ENCODE measurements around the gene UBE2I.
"Not testable (repeated sequence)": the region's sequence is repeated elsewhere in the genome, so short reads cannot be mapped to it uniquely, and the experiment has no call there.

Gene UBE2I

GRCh38 chr16:1308977-1309885, at the start of gene UBE2I:
Gene UBE2I, plus strand, starts transcription at chr16:1309636. Its CDS starts 4,395 bp downstream, at chr16:1314031.
- Mint-ChIP-seq H3K9me3 (no peaks in the 10 kb centered on the region), H3K27ac (peak within 1 kb of the TSS; percentile 100), H3K27me3 (no peaks in the 10 kb centered on the region), H3K4me3 (peak within 1 kb of the TSS; percentile 98), H3K36me3 (peaks cover 4% of the 10 kb centered on the region), H3K4me1 (peaks cover 38% of the 10 kb centered on the region)

GRCh38 chr16:1259760-1260068, 49.7 kb upstream of the UBE2I start:
- Mint-ChIP-seq H3K4me3 (no peak overlapping the region), H3K36me3 (no peaks in the 10 kb centered on the region), H3K27ac (no peak overlapping the region), H3K9me3 (no peaks in the 10 kb centered on the region), H3K27me3 (peaks cover 17% of the 10 kb centered on the region), H3K4me1 (peaks cover 4% of the 10 kb centered on the region)

GRCh38 chr16:1260101-1260680, 49.2 kb upstream of the UBE2I start:
- peaks cover 17% of the 10 kb centered on the region for H3K27me3 Mint-ChIP-seq
- H3K4me1 Mint-ChIP-seq, result peaks cover 4% of the 10 kb centered on the region
- no peaks in the 10 kb centered on the region for H3K36me3 Mint-ChIP-seq
- no peak overlapping the region for H3K27ac Mint-ChIP-seq
- no peak overlapping the region for H3K4me3 Mint-ChIP-seq
- H3K9me3 Mint-ChIP-seq, result no peaks in the 10 kb centered on the region

- H3K4me1 Mint-ChIP-seq, result peaks cover 4% of the 10 kb centered on the region
- H3K9me3 Mint-ChIP-seq, result no peaks in the 10 kb centered on the region
- H3K36me3 Mint-ChIP-seq, result no peaks in the 10 kb centered on the region
- H3K4me3 Mint-ChIP-seq, result no peak overlapping the region
- H3K27me3 Mint-ChIP-seq, result peaks cover 17% of the 10 kb centered on the region
- no peak overlapping the region for H3K27ac Mint-ChIP-seq
These were observed 48.1 kb upstream of the UBE2I start for GRCh38 chr16:1261131-1261892.

- no peaks in the 10 kb centered on the region for H3K9me3 Mint-ChIP-seq
- H3K4me3 Mint-ChIP-seq, result no peak overlapping the region
- no peak overlapping the region for H3K27ac Mint-ChIP-seq
- peaks cover 17% of the 10 kb centered on the region for H3K27me3 Mint-ChIP-seq
- peaks cover 4% of the 10 kb centered on the region for H3K4me1 Mint-ChIP-seq
- no peaks in the 10 kb centered on the region for H3K36me3 Mint-ChIP-seq
These were observed 47.1 kb upstream of the UBE2I start for GRCh38 chr16:1262210-1262845.

- Mint-ChIP-seq H3K9me3 (no peaks in the 10 kb centered on the region), H3K4me1 (peaks cover 4% of the 10 kb centered on the region), H3K36me3 (no peaks in the 10 kb centered on the region), H3K4me3 (no peak overlapping the region), H3K27me3 (peaks cover 17% of the 10 kb centered on the region), H3K27ac (no peak overlapping the region)
These were observed 46.6 kb upstream of the UBE2I start for GRCh38 chr16:1262846-1263221.

GRCh38 chr16:1263591-1264344, 45.7 kb upstream of the UBE2I start:
- no peak overlapping the region for H3K27ac Mint-ChIP-seq
- H3K36me3 Mint-ChIP-seq, result no peaks in the 10 kb centered on the region

GRCh38 chr16:1264345-1265089, 44.9 kb upstream of the UBE2I start:
- no peaks in the 10 kb centered on the region for H3K36me3 Mint-ChIP-seq
- no peaks in the 10 kb centered on the region for H3K4me1 Mint-ChIP-seq
- no peaks in the 10 kb centered on the region for H3K9me3 Mint-ChIP-seq
- H3K27ac Mint-ChIP-seq, result no peak overlapping the region
- no peak overlapping the region for H3K4me3 Mint-ChIP-seq
- H3K27me3 Mint-ChIP-seq, result peaks cover 11% of the 10 kb centered on the region

More at GRCh38 chr16:1263591-1264344, 45.7 kb upstream of the UBE2I start:
- peaks cover 16% of the 10 kb centered on the region for H3K27me3 Mint-ChIP-seq
- no peak overlapping the region for H3K4me3 Mint-ChIP-seq
- H3K9me3 Mint-ChIP-seq, result no peaks in the 10 kb centered on the region
- peaks cover 3% of the 10 kb centered on the region for H3K4me1 Mint-ChIP-seq

- no peaks in the 10 kb centered on the region for H3K9me3 Mint-ChIP-seq
- H3K27ac Mint-ChIP-seq, result no peak overlapping the region
These were observed 44.3 kb upstream of the UBE2I start for GRCh38 chr16:1265090-1265630.

GRCh38 chr16:1265826-1266225, 43.6 kb upstream of the UBE2I start:
- Mint-ChIP-seq H3K9me3 (no peaks in the 10 kb centered on the region), H3K27me3 (peaks cover 8% of the 10 kb centered on the region), H3K4me1 (no peaks in the 10 kb centered on the region), H3K4me3 (no peak overlapping the region), H3K27ac (no peak overlapping the region), H3K36me3 (no peaks in the 10 kb centered on the region)

More at GRCh38 chr16:1265090-1265630, 44.3 kb upstream of the UBE2I start:
- Mint-ChIP-seq H3K4me1 (no peaks in the 10 kb centered on the region), H3K27me3 (peaks cover 9% of the 10 kb centered on the region), H3K4me3 (no peak overlapping the region), H3K36me3 (no peaks in the 10 kb centered on the region)

- not testable (repeated sequence) for H3K4me3 Mint-ChIP-seq, H3K27me3 Mint-ChIP-seq, H3K4me1 Mint-ChIP-seq, H3K27ac Mint-ChIP-seq, H3K9me3 Mint-ChIP-seq, H3K36me3 Mint-ChIP-seq
These were observed 40.0 kb upstream of the UBE2I start for GRCh38 chr16:1269418-1269817.

- H3K27me3 Mint-ChIP-seq, result peaks cover 10% of the 10 kb centered on the region
- no peaks in the 10 kb centered on the region for H3K4me1 Mint-ChIP-seq
- no peaks in the 10 kb centered on the region for H3K9me3 Mint-ChIP-seq
- no peaks in the 10 kb centered on the region for H3K36me3 Mint-ChIP-seq
- no peak overlapping the region for H3K27ac Mint-ChIP-seq
- H3K4me3 Mint-ChIP-seq, result no peak overlapping the region
These were observed 38.1 kb upstream of the UBE2I start for GRCh38 chr16:1271380-1271723.

GRCh38 chr16:1271724-1272413, 37.6 kb upstream of the UBE2I start:
- not testable (repeated sequence) for H3K9me3 Mint-ChIP-seq, H3K27ac Mint-ChIP-seq, H3K4me1 Mint-ChIP-seq, H3K36me3 Mint-ChIP-seq, H3K27me3 Mint-ChIP-seq, H3K4me3 Mint-ChIP-seq

Data from activated naive CD4-positive, alpha-beta T cell treated with anti-CD3 and anti-CD28 coated beads, Interleukin-2, amount 50 U/mL, for 24 hours (primary cell).